Heart left ventricle (tissue), 16 donors: ENCODE results near the gene ARHGAP1. TPM values are rescaled to one million over a fixed set of nuclear protein-coding genes. Genes with fewer than 3 reads are reported as not detected.

Source experiments
- ATAC-seq, 4 donors: fragments of 200-7000 bp; cut with Tn5 transposase; one replicate each; pipeline ENCODE4 v1.9.1; 2020 to 2022; ENCODE audit warnings: moderate library complexity in 4 of 4, mild to moderate bottlenecking in 3 of 4, moderate number of reproducible peaks in 1 of 4
- DNase-seq, 5 donors: peaks; one replicate each; pipeline ENCODE4 v3.0.0-alpha.2; 2020
- H3K27ac ChIP-seq, 12 donors: fragments of 200-600 bp; sonication (generic) in 4 of 12; one replicate each; pipeline versions ENCODE4 v1.5.0 to v1.8.0; 2016 to 2022; ENCODE audit warnings: mild to moderate bottlenecking in 2 of 12
- H3K27me3 ChIP-seq, 9 donors: fragments of 200-600 bp; sonication (generic) in 2 of 9; one replicate each; pipeline versions ENCODE4 v1.5.1 to v1.8.0; 2016 to 2022; ENCODE audit warnings: mild to moderate bottlenecking in 3 of 9
- H3K36me3 ChIP-seq, 9 donors: fragments of 200-600 bp; sonication (generic) in 2 of 9; one replicate each; pipeline versions ENCODE4 v1.5.0 to v1.8.0; 2018 to 2022; ENCODE audit warnings: mild to moderate bottlenecking in 2 of 9
- H3K4me1 ChIP-seq, 12 donors: fragments of 200-600 bp; sonication (generic) in 4 of 12; one replicate each; pipeline versions ENCODE4 v1.5.0 to v1.8.0; 2016 to 2022; ENCODE audit warnings: mild to moderate bottlenecking in 3 of 12
- H3K4me3 ChIP-seq, 12 donors: fragments of 200-600 bp; sonication (generic) in 4 of 12; one replicate each; pipeline versions ENCODE4 v1.5.0 to v1.8.0; 2017 to 2022; ENCODE audit warnings: mild to moderate bottlenecking in 9 of 12, moderate library complexity in 4 of 12
- H3K9me3 ChIP-seq, 12 donors: fragments of 200-600 bp; sonication (generic) in 4 of 12; one replicate each; pipeline versions ENCODE4 v1.5.0 to v1.8.0; 2016 to 2022; ENCODE audit warnings: mild to moderate bottlenecking in 1 of 12
- POLR2A ChIP-seq, 2 donors: fragments of 450-650 bp; IDR thresholded peaks; one replicate each; pipeline ENCODE4 v1.6.1; 2017; ENCODE audit warnings: antibody characterized with exemption in 2 of 2, mild to moderate bottlenecking in 2 of 2, moderate library complexity in 2 of 2
- WGBS, 4 donors: extraction: QIAGEN DNeasy Blood & Tissue Kit in 2 of 4; methylation state at CpG; one replicate each; pipeline versions ENCODE4 v1.1.5 to v1.1.7; 2013 to 2018; 5-methylcytosine and 5-hydroxymethylcytosine counted together
- intact Hi-C, 10 donors: fragments of 100-400 bp; cut with DNase I; formaldehyde crosslinking; loops; one replicate each; pipeline versions ENCODE4 v1.11.1 to v1.14.2; 2022
- polyA plus RNA-seq, 2 donors: library from polyadenylated mRNA; stranded (reverse); fragments of 200-250 nt; gene quantifications; one replicate each; pipeline ENCODE4 v1.2.3, GENCODE V29; 2013
- total RNA-seq, 9 donors: library from RNA; depleted of rRNA in 2 of 9; stranded (reverse); fragments of >200 nt in 2 of 9; fragmentation: NEBNext Ultra II Directional in 3 of 9; extraction: Animal tissue kit (Norgen Biotek cat#: 25700) in 3 of 9; gene quantifications; one replicate each; pipeline versions ENCODE4 v1.1.0 to v1.2.4, GENCODE V29; 2016 to 2023
- TF ChIP-seq, protein P1 (sequence below), 12 donors: fragments of 200-600 bp; sonication (generic) in 4 of 12; IDR thresholded peaks; one replicate each; pipeline versions ENCODE4 v1.5.0 to v1.8.0; 2018 to 2022; ENCODE audit warnings: antibody characterized with exemption in 12 of 12, mild to moderate bottlenecking in 5 of 12
- donor health status: ischemic (EF 13 %, LVEDD 7.1; RV severe dilation, severe dysfunction).
- donor health status: healthy with polysubstance abuse.
- donor health status: DM: no; HTN: yes; CAD: no.
- donor health status: DM: no; HTN: no; CAD: no.
- donor health status: ischemic (EF 25% LVEDD 6.9; RV normal size, moderate dysfunction).
- donor health status: ischemic (EF 25% LVEDD 5.7; RV mildly dilated, moderate dysfunction).
- donor health status: healthy.
- donor health status: DM: yes; HTN: yes; CAD: no.
- donor health status: ischemic (EF 35%, LVEDD 5.7; RV mildly dilated, moderate dysfunction).
- donor health status: nonischemic (EF 11% LVEDD 7.7; RV severe dilation, severe dysfunction).
- donor health status: DM: yes; HTN: yes; CAD: no.
- donor health status: PGD.
- donor health status: ischemic (EF 29% LVEDD 5.4; RV normal size, mild dysfunction).
- donor health status: nonischemic (EF 23%, LVEDD 6.1; RV moderate dilation, normal function).

The ARHGAP1 gene
- total and polyA plus RNA-seq, 11 donors = 38.8 to 309 (median 75.3) TPM

DNA sequence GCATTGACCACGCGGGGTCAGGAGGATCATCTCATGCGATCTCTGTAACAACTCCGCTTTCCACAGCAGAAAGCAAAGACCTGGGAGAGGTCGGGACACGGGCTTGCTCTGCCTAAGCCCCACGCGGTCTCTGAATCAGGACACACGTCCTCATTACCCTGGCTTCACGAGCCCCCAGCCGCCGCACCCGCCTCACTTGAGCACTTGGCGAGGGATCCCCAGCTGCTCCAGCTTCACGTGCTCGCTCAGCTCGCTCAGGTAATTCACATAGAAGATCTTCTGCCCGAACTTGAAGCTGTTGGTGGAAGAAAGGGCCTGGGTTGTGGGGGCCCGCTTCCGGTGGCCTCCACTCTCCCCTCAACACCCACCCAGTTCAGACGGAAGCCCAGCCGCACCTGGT, 19.6 kb downstream of the ARHGAP1 start:
- Histone ChIP-seq H3K36me3 (peaks cover 0 to 93% (median 66%) of the 10 kb centered on the region in 9 donors), H3K9me3 (no peaks in the 10 kb centered on the region), H3K27me3 (no peaks in the 10 kb centered on the region), H3K4me1 (peaks cover 0 to 48% (median 39%) of the 10 kb centered on the region in 12 donors), H3K4me3 (no peak overlapping the region), H3K27ac (no peak overlapping the region)
- TF ChIP-seq POLR2A (IDR thresholded peaks at IDR 0.05) = no peak
- TF ChIP-seq, protein P1, sequence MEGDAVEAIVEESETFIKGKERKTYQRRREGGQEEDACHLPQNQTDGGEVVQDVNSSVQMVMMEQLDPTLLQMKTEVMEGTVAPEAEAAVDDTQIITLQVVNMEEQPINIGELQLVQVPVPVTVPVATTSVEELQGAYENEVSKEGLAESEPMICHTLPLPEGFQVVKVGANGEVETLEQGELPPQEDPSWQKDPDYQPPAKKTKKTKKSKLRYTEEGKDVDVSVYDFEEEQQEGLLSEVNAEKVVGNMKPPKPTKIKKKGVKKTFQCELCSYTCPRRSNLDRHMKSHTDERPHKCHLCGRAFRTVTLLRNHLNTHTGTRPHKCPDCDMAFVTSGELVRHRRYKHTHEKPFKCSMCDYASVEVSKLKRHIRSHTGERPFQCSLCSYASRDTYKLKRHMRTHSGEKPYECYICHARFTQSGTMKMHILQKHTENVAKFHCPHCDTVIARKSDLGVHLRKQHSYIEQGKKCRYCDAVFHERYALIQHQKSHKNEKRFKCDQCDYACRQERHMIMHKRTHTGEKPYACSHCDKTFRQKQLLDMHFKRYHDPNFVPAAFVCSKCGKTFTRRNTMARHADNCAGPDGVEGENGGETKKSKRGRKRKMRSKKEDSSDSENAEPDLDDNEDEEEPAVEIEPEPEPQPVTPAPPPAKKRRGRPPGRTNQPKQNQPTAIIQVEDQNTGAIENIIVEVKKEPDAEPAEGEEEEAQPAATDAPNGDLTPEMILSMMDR (IDR thresholded peaks at IDR 0.05) = no peak
- DNase-seq (no peak), ATAC-seq (no peak)
- WGBS, 4 donors = 89 to 93% (median 91%) methylated on average over 17 to 22 of the region's 22 CpGs
- intact Hi-C loops = loop anchor here in 1 of 10 donors (5.0 kb wide), 1 partner anchor 64 kb away; the partner anchor contains the start of genes ATG13 and HARBI1

DNA sequence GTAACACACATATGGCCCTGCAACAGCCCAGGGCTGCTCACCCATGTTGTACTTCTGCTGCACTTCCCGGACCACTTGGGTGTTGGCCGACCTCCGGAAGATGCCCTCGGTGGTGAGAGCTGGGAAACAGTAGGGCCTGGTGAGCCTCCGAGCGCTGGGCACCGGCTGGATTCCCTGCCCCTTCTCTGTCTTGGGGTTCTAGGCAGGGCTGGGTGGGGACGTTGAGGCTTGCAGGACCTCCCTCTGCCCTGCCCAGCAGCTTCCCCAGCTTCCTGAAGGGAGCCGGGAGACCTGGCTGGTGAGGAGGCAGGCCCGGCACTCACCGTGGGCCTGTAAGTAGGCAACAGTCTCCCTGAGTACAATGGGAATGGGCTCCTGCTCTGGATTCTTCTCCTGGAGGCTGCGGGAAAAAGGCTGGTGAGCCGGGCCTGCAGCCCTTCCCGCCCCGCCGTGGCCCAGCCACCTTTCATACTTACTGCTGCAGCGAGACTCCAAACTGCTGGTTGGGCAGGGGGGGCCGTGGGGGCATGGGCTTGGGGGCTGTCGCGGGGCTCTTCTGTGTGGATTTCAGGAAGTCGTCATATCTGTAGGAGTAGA, 20.2 kb downstream of the ARHGAP1 start:
- WGBS, 4 donors = 81 to 93% (median 90%) methylated on average over 11 to 21 of the region's 21 CpGs

DNA sequence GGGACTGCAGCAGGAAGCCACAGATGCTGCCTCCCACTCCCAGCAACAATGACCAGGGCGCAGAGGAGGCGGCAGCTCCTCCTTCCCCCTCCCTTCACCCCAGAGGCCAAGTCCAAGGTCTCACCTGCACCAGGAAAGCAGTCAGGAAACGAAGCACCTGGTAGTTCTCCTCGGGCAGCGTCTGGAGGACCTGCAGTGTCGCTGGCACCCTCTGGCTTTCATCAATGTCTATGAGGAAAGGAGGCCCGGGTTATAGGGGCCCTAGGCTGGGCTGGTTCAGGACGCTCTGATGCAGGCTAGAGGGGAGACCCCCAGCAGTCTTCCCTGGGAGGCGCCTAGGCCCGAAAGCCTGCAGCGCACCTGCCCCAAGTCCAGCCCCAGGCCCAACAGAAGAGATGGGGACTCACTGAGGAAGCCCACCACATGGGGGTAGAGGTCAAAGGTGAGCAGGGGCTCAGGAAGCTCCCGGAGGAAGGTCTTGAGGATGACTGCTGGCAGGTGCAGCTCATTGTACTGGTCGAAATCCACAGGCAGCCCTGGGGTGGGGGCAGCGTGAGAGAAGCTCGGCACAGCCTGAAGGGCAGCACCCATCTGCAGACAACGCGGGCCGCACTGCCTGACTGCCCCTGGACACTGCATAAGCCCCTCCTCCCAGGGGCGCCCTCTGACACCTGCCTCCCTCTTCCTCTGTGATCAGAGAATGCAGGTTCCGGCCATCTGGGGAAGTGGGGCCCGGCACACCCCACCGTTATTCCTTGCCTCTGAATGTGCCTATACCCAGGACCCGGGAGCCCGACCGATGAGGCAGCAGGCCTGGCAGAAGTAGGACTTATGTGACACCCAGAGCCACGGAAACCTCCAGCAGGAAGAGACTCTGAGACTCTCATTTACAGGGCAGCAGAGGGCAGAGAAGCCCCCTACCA, 20.9 kb downstream of the ARHGAP1 start:
- intact Hi-C loops = loop anchor here in 1 of 10 donors (5.0 kb wide), 1 partner anchor 62 kb away; the partner anchor contains the start of genes ATG13 and HARBI1
- DNase-seq = no peak
- TF ChIP-seq, protein P1 (IDR thresholded peaks at IDR 0.05) = no peak
- no peak for TF ChIP-seq POLR2A (IDR thresholded peaks at IDR 0.05)
- H3K4me1 ChIP-seq = peaks cover 2 to 49% (median 41%) of the 10 kb centered on the region in 12 donors
- H3K4me3 ChIP-seq = no peak overlapping the region
- ATAC-seq = no peak
- peaks cover 0 to 83% (median 58%) of the 10 kb centered on the region in 9 donors for H3K36me3 ChIP-seq
- no peaks in the 10 kb centered on the region for H3K27me3 ChIP-seq
- H3K27ac ChIP-seq = peak overlapping the region in 1 of 12 donors; percentile 43
- no peaks in the 10 kb centered on the region for H3K9me3 ChIP-seq
- 88 to 91% (median 90%) methylated on average over 17 to 26 of the region's 26 CpGs for WGBS, 4 donors

More for the DNA sequence above, 20.2 kb downstream of the ARHGAP1 start:
- Histone ChIP-seq H3K9me3 (no peaks in the 10 kb centered on the region), H3K4me1 (peaks cover 0 to 49% (median 41%) of the 10 kb centered on the region in 12 donors), H3K27me3 (no peaks in the 10 kb centered on the region), H3K4me3 (no peak overlapping the region), H3K27ac (no peak overlapping the region), H3K36me3 (peaks cover 0 to 88% (median 60%) of the 10 kb centered on the region in 9 donors)
- DNase-seq = no peak
- TF ChIP-seq POLR2A (IDR thresholded peaks at IDR 0.05) = no peak
- TF ChIP-seq, protein P1 (IDR thresholded peaks at IDR 0.05) = no peak
- intact Hi-C loops = loop anchor here in 1 of 10 donors (5.0 kb wide), 1 partner anchor 63 kb away; the partner anchor contains the start of genes ATG13 and HARBI1
- ATAC-seq = no peak

DNA sequence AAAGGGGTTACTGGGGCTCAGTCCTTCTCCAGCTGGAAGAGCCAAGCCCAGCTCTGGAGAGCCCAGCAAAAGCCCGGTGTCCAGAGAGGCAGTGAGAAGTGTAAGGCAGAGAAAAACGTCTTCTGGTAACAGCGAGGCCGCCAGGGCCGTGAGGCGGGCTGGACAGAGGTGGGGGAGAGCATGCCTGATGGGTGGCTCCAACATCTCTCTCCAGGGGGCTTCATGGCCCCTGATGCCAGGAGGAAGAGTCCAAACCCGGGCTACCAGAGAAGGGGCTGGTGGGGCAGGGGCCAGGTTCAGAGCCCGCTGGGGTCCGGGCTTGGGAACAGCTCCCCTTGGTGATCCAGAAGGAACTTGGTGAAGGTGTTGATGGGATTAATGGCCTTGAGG, 21.7 kb downstream of the ARHGAP1 start:
- no peak for ATAC-seq
- Histone ChIP-seq H3K27ac (peak overlapping the region in 4 of 12 donors; percentile 37 to 82 (median 44)), H3K4me1 (peaks cover 4 to 49% (median 43%) of the 10 kb centered on the region in 12 donors), H3K36me3 (peaks cover 0 to 79% (median 60%) of the 10 kb centered on the region in 9 donors), H3K9me3 (no peaks in the 10 kb centered on the region), H3K27me3 (no peaks in the 10 kb centered on the region), H3K4me3 (no peak overlapping the region)
- 88 to 92% (median 89%) methylated on average over 8 to 9 of the region's 9 CpGs for WGBS, 4 donors
- TF ChIP-seq, protein P1 (IDR thresholded peaks at IDR 0.05) = no peak
- no peak for TF ChIP-seq POLR2A (IDR thresholded peaks at IDR 0.05)
- DNase-seq = no peak
- intact Hi-C loops = no loop called here
